NB4 (cell line): ENCODE data around the gene MIER1.

Experiments used
- MYC ChIP-seq: IDR thresholded peaks from 2 replicates; pipeline ENCODE4 v1.6.1; 2011; ENCODE audit warnings: low read depth, low read length
- POLR2A ChIP-seq: IDR thresholded peaks from 2 replicates; pipeline ENCODE4 v1.6.1; 2011; ENCODE audit warnings: mild to moderate bottlenecking; ENCODE audit not compliant: insufficient read length; ENCODE audit errors: extremely low read depth
- TF ChIP-seq, protein P1 (sequence below): IDR thresholded peaks from one replicate; pipeline ENCODE4 v1.5.1; 2012; ENCODE audit warnings: low read depth, low read length
- TF ChIP-seq, protein P2 (sequence below): IDR thresholded peaks from 2 replicates; pipeline ENCODE4 v1.6.1; 2011; ENCODE audit warnings: low read depth, low read length

DNA sequence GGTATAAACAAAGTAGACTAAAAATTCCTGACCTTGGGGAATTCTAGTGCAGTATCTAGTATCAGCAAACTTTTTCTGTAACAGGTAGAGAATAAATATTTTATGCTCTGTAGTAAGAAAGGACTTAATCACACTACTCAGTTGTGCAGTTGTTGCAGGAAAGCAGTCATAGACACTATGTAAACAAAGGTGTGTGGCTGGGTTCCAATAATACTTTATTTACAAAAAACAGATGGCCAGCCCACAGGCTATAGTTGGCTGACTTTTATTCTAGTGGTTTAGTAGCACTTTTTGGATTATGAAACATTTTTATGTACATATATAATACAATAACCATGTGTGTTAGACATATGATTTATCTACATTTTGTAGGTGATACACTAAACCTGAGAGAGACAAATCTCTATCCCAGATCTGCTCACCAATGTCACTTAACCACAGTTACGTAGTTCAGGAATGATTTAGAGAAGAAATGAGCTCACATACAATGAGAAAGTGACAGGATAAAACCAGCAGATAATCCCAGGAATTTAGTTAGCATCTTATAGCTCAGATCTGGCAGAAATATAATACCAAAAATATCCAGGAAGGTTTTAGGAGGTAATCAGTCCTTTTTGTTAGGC is 56.1 kb downstream of the MIER1 start:
- TF ChIP-seq, protein P1, sequence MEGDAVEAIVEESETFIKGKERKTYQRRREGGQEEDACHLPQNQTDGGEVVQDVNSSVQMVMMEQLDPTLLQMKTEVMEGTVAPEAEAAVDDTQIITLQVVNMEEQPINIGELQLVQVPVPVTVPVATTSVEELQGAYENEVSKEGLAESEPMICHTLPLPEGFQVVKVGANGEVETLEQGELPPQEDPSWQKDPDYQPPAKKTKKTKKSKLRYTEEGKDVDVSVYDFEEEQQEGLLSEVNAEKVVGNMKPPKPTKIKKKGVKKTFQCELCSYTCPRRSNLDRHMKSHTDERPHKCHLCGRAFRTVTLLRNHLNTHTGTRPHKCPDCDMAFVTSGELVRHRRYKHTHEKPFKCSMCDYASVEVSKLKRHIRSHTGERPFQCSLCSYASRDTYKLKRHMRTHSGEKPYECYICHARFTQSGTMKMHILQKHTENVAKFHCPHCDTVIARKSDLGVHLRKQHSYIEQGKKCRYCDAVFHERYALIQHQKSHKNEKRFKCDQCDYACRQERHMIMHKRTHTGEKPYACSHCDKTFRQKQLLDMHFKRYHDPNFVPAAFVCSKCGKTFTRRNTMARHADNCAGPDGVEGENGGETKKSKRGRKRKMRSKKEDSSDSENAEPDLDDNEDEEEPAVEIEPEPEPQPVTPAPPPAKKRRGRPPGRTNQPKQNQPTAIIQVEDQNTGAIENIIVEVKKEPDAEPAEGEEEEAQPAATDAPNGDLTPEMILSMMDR = no peak
- TF ChIP-seq POLR2A (no peak), MYC (no peak)
- TF ChIP-seq, protein P2, sequence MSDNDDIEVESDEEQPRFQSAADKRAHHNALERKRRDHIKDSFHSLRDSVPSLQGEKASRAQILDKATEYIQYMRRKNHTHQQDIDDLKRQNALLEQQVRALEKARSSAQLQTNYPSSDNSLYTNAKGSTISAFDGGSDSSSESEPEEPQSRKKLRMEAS = no peak
